ENCODE results near the gene MMP3. TPM values are rescaled to one million over a fixed set of nuclear protein-coding genes. Genes with fewer than 3 reads are reported as not detected.

MMP3 gene
- total RNA-seq, 1 donor from 2014 or later, result not detected

DNA sequence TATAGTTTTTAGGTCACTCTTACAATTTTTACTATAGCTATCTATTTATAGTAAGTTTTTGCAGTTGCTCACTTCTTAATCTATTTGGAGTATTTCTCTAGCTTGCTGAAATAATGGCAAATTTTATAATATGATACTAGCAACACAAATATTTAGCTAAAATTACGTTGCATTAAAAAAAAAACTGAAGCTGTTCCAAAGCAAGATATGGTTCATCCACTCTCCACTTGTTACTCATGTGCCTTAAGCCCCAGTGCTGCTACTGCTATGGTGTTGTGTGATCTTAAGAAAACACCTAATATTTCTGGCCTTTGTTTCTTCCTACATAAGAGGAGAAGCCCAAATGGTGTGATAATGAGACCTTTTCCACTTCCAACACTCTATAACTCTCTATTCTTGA is 479 bp downstream of the MMP3 start:
- Histone ChIP-seq H3K36me3 (no peaks in the 10 kb centered on the region), H3K4me1 (no peaks in the 10 kb centered on the region), H3K9me3 (no peaks in the 10 kb centered on the region), H3K4me3 (no peak overlapping the region), H3K27ac (no peak overlapping the region), H3K27me3 (ENCODE audit: low read depth) (no peaks in the 10 kb centered on the region)
- TF ChIP-seq, protein P1, sequence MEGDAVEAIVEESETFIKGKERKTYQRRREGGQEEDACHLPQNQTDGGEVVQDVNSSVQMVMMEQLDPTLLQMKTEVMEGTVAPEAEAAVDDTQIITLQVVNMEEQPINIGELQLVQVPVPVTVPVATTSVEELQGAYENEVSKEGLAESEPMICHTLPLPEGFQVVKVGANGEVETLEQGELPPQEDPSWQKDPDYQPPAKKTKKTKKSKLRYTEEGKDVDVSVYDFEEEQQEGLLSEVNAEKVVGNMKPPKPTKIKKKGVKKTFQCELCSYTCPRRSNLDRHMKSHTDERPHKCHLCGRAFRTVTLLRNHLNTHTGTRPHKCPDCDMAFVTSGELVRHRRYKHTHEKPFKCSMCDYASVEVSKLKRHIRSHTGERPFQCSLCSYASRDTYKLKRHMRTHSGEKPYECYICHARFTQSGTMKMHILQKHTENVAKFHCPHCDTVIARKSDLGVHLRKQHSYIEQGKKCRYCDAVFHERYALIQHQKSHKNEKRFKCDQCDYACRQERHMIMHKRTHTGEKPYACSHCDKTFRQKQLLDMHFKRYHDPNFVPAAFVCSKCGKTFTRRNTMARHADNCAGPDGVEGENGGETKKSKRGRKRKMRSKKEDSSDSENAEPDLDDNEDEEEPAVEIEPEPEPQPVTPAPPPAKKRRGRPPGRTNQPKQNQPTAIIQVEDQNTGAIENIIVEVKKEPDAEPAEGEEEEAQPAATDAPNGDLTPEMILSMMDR (IDR thresholded peaks at IDR 0.05), result no peak
- intact Hi-C loops (cut with DNase I), result no loop called here
- DNase-seq, result no peak
- ATAC-seq, result no peak

GRCh38 chr11:102840018-102840417 is 3.4 kb downstream of the MMP3 start:
- Histone ChIP-seq H3K27me3 (ENCODE audit: low read depth) (no peaks in the 10 kb centered on the region), H3K27ac (no peak overlapping the region), H3K4me3 (no peak overlapping the region), H3K4me1 (no peaks in the 10 kb centered on the region), H3K36me3 (no peaks in the 10 kb centered on the region), H3K9me3 (no peaks in the 10 kb centered on the region)
- ATAC-seq, result no peak
- TF ChIP-seq, protein P1 (IDR thresholded peaks at IDR 0.05), result no peak
- DNase-seq, result no peak
- intact Hi-C loops (cut with DNase I), result no loop called here

- no peak for DNase-seq
- Histone ChIP-seq H3K4me3 (no peak overlapping the region), H3K27me3 (ENCODE audit: low read depth) (no peaks in the 10 kb centered on the region), H3K27ac (no peak overlapping the region), H3K36me3 (no peaks in the 10 kb centered on the region), H3K9me3 (no peaks in the 10 kb centered on the region), H3K4me1 (no peaks in the 10 kb centered on the region)
- intact Hi-C loops (cut with DNase I), result no loop called here
- ATAC-seq, result no peak
- TF ChIP-seq, protein P1 (IDR thresholded peaks at IDR 0.05), result no peak
Observed at GRCh38 chr11:102837646-102838045, 5.8 kb downstream of the MMP3 start.

GRCh38 chr11:102837156-102837555 is 6.3 kb downstream of the MMP3 start:
- Histone ChIP-seq H3K9me3 (no peaks in the 10 kb centered on the region), H3K4me3 (no peak overlapping the region), H3K27ac (no peak overlapping the region), H3K36me3 (no peaks in the 10 kb centered on the region), H3K4me1 (no peaks in the 10 kb centered on the region), H3K27me3 (ENCODE audit: low read depth) (no peaks in the 10 kb centered on the region)
- DNase-seq (no peak), ATAC-seq (no peak)
- intact Hi-C loops (cut with DNase I), result no loop called here
- TF ChIP-seq, protein P1 (IDR thresholded peaks at IDR 0.05), result no peak

GRCh38 chr11:102836290-102836875 is 7.0 kb downstream of the MMP3 start:
- no peaks in the 10 kb centered on the region for H3K36me3 ChIP-seq
- TF ChIP-seq, protein P1 (IDR thresholded peaks at IDR 0.05), result no peak
- no peaks in the 10 kb centered on the region for H3K9me3 ChIP-seq
- DNase-seq (no peak), ATAC-seq (no peak)
- no peaks in the 10 kb centered on the region for H3K27me3 ChIP-seq (ENCODE audit: low read depth)
- no peak overlapping the region for H3K4me3 ChIP-seq
- no peak overlapping the region for H3K27ac ChIP-seq
- H3K4me1 ChIP-seq, result no peaks in the 10 kb centered on the region
- intact Hi-C loops (cut with DNase I), result no loop called here
